NCI-H2029 treated with DMSO at 0.1 percent for 48 hours (cell line): ENCODE measurements around the gene TAPBPL.
"Not testable (repeated sequence)": the region's sequence is repeated elsewhere in the genome, so short reads cannot be mapped to it uniquely, and the experiment has no call there.

Experiments
- DNase-seq: peaks from one replicate; lab custom pipeline; 2025; lab: John Stamatoyannopoulos, UW

The TAPBPL gene

GRCh38 chr12:6493497-6494257 is 41.8 kb downstream of the TAPBPL start, which contains the start of gene NCAPD2:
Gene NCAPD2 (plus strand): TSS chr12:6494102. CDS start chr12:6495099, 997 bp downstream.
- peak; percentile 74 for DNase-seq

GRCh38 chr12:6494258-6494743 is 42.5 kb downstream of the TAPBPL start:
- DNase-seq: no peak

GRCh38 chr12:6494968-6495367 is 43.1 kb downstream of the TAPBPL start:
- DNase-seq: no peak

- DNase-seq: not testable (repeated sequence)
Measured at GRCh38 chr12:6497291-6497690, 45.4 kb downstream of the TAPBPL start.

- DNase-seq: no peak
Measured at GRCh38 chr12:6500466-6500865, 48.6 kb downstream of the TAPBPL start.

GRCh38 chr12:6507102-6507998 is 55.5 kb downstream of the TAPBPL start:
- no peak for DNase-seq

- no peak for DNase-seq
Measured at GRCh38 chr12:6508087-6508486, 56.2 kb downstream of the TAPBPL start.
